Loucy (cell line): ENCODE measurements around the gene MTERF2.

Source experiments
- CTCF ChIP-seq: fragments of 200-600 bp; sonication (generic); conservative IDR thresholded peaks from 2 replicates; pipeline ENCODE4 v1.5.1; 2014; ENCODE audit warnings: mild to moderate bottlenecking, antibody characterized with exemption, low read length
- EZH2phosphoT487 ChIP-seq: fragments of 200-600 bp; IDR thresholded peaks from 2 replicates; pipeline ENCODE4 v1.6.1; 2018; ENCODE audit warnings: antibody characterized with exemption, mild to moderate bottlenecking, moderate library complexity, borderline replicate concordance

GRCh38 chr12:106957583-106957982, 29.4 kb downstream of the MTERF2 start:
- no peak for TF ChIP-seq CTCF
- TF ChIP-seq EZH2phosphoT487, result no peak
